NCI-H2171 (cell line): ENCODE measurements around the gene AHNAK.

Source experiments
- DNase-seq: peaks from one replicate; lab custom pipeline; 2025; lab: John Stamatoyannopoulos, UW

Gene AHNAK

GRCh38 chr11:62494246-62494645 lies 52.4 kb downstream of the AHNAK start:
- DNase-seq = no peak

DNA sequence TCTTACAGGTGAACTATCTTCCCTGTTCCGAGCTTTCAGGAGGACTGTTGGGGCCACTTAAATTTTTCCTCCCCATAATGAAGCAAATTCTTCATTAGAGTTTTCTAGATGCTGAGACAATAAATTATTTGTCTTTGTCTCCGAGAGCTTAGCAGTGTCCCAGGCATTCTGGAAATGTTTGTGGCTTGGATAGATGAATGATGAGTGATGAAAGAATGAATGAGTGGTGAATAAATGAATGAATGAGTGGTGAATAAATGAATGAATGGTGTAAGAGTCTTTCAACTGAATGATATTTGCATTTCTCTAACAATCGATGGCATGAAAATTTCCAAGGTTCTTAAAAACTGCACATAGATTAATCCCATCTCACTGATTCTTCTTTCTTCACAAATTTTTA lies 52.8 kb downstream of the AHNAK start:
- no peak for DNase-seq

GRCh38 chr11:62492586-62492985 lies 54.0 kb downstream of the AHNAK start:
- DNase-seq = no peak

GRCh38 chr11:62491571-62492329 lies 54.9 kb downstream of the AHNAK start:
- no peak for DNase-seq

GRCh38 chr11:62489204-62489603 lies 57.4 kb downstream of the AHNAK start:
- DNase-seq = no peak

DNA sequence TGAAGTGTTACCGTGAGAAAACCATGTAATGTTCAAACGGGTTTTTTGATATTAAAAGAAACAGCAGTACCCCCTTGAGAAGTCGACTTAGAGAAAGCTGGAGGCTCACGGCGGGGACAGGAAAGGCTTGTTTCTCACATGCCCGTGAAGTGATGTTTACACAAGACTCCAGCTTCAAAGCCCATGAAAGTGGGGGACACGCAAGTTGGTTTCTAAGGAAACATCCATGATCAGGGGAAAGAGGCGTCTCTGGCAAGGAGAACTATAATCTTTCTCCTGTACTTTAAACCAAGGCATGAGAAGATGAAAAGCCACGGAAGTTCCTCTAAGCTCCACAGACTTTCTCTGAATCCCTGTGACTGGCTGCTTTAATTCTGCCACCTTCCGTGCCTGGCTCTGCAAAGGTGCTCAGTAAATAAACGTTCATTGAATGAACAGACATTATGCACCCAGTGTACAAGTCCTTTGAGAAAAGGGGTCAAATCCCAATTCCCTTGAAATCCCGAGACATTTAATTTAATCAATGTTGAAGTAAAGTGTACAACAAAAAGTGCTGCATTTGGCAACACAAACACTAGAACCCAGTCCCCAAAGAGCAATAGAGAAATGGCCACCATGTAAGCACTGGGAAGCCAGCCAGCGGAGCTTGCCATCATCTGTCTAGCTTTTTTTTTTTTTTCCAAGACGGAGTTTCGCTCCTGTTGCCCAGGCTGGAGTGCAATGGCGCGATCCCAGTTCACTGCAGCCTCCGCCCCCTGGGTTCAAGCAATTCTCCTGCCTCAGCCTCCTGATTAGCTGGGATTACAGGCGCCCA lies 58.7 kb downstream of the AHNAK start:
- peak; percentile 87 for DNase-seq

- no peak for DNase-seq
These were observed 59.5 kb downstream of the AHNAK start for GRCh38 chr11:62487136-62487535.

- no peak for DNase-seq
These were observed 62.3 kb downstream of the AHNAK start for GRCh38 chr11:62484352-62484751.

DNA sequence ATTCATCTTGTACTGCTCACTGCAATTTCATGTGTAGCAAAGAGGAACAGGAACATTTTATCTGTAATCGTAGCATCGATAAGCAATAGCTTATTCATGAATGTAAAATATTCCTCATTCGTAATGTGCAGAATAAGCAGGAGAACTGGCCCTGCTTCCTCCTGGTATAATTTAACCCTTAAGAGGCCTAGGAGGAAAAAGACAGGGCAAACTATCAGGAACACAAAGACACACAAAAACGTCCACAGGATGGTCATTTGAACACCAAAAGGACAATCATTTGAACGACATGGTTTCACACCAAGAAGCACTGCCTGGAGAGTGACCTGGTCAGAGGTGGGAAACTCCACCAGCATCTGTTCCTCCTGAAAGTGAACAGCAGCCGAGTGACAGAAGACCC lies 63.9 kb downstream of the AHNAK start:
- no peak for DNase-seq

- DNase-seq = no peak
These were observed 66.9 kb downstream of the AHNAK start for GRCh38 chr11:62479631-62480201.

GRCh38 chr11:62477927-62478326 lies 68.7 kb downstream of the AHNAK start:
- no peak for DNase-seq

DNA sequence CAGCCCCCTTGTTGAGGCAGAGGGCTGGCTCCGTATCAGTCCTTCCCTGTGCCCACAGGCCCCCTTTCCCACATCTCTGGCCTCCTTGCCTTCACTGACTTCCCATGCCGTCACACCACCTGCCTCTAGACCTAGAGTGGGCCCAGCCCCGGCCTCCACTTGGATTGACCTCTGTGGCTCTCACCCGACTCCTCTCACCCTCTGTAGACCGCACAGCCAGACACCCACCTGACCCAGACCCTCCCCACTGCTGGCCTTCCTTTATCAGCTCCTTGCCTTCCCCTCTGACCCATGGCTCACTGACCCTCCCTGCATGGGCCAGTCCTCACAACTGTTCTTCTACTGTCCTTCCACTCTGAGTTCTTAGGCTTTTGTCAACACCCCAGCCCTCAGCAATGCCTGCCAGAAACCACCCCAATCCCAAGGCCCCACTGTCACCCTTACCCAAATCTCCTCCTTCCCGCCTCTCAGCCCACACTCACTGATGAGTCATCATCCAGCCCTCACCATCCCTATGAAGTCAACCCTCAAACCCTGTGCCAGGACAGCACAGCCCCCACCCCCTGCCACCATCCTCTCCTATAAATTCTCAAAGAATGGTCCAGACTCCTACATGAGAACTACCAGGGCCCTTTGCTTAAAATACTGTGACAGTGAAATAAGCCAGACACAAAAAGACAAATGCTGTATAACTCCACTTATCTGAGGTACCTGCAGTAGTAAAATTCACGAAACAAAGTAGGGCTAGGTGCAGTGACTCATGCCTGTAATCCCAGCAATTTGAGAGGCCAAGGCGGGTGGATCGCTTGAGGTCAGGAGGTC lies 74.3 kb downstream of the AHNAK start:
- DNase-seq = no peak

DNA sequence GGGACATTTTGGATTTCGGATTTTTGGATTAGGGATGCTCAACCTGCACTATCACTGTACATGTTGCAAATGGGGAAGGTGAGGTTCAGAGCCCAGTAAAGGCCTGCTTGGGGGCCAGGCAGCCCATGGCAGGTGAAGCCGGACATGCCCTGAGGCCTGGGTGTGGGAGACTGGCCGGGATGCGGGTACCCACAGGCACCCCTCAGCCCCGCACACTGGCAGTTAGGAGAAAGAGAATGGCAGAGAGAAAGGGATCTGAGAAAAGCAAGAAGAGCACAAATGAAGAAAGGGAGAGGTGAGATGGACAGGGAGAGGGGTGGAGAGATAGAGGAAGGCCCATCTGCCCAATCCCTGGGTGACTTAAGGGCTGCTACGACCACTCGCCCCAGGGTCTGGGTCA lies 75.0 kb downstream of the AHNAK start:
- DNase-seq = no peak

DNA sequence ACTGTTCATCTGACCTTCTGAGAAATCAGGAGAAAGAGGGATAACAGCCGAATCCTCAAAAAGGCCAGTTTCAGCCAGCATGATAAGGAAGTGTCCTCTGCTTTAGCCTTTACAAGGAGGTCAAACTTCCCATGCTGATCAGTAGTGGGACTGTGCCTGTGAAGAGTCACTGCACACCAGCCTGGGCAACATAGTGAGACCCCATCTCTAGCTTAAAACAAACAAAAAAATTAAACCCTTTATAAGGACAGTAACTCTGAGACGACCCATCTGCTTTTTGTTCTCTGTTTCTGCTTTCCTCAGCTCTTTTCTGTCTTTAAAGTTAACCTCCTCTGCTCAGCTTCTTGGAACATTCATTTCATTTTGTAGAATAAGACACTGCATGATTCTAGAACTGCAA lies 78.0 kb downstream of the AHNAK start:
- DNase-seq = no peak

- no peak for DNase-seq
These were observed 80.2 kb downstream of the AHNAK start for GRCh38 chr11:62466444-62466843.

DNA sequence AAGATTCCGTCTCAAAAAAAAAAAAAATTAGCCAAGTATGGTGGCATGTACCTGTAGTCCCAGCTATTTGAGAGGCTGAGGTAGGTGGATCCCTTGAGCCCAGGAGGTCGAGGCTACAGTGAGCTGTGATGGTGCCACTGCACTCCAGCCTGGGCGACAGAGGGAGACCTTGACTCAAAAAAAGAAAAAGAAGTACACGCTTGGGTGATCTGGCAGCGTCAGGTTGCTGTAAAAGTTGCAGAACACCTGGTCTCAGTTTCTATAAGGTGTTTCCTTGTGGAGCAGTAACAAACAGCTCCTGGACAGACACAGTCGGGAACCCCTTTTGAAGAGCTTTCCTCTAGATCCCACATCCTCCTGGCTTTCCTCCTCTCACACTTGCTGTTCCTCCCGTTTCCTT lies 82.0 kb downstream of the AHNAK start:
- no peak for DNase-seq

- DNase-seq = no peak
These were observed 83.5 kb downstream of the AHNAK start for GRCh38 chr11:62463121-62463542.

DNA sequence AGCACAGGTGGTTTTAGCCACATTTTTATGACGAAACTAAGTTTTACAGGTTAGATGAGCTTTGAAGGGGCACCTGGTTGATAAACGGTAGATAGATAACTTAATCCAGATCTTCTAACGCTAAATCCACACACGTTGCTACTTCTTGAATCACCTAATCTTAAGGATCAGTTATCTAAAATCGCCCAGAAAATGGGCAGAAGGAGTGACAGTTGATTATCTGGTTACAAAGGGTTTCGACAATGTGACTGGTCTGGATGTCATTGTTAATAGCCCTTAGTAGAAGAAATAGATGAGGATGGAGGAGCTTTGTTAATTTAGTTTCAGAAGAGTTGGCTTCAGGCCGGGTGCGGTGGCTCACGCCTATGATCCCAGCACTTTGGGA lies 84.1 kb downstream of the AHNAK start:
- no peak for DNase-seq

- no peak for DNase-seq
These were observed 84.7 kb downstream of the AHNAK start for GRCh38 chr11:62461740-62462507.

- no peak for DNase-seq
These were observed 87.5 kb downstream of the AHNAK start for GRCh38 chr11:62459080-62459479.

- DNase-seq = no peak
These were observed 88.2 kb downstream of the AHNAK start for GRCh38 chr11:62458212-62459002.
